ENCODE data around the gene UNC79. TPM values are rescaled to one million over a fixed set of nuclear protein-coding genes. Genes with fewer than 3 reads are reported as not detected.

UNC79 gene
- total RNA-seq, 1 experiment from 2014 or later = not detected

- no TSS peak for BruUV-seq (replicated peaks)
- intact Hi-C loops (cut with micrococcal nuclease) = no loop called here
- H3K4me3 ChIP-seq (ENCODE audit: low read length) = no peak overlapping the region
- TF ChIP-seq, protein P1, sequence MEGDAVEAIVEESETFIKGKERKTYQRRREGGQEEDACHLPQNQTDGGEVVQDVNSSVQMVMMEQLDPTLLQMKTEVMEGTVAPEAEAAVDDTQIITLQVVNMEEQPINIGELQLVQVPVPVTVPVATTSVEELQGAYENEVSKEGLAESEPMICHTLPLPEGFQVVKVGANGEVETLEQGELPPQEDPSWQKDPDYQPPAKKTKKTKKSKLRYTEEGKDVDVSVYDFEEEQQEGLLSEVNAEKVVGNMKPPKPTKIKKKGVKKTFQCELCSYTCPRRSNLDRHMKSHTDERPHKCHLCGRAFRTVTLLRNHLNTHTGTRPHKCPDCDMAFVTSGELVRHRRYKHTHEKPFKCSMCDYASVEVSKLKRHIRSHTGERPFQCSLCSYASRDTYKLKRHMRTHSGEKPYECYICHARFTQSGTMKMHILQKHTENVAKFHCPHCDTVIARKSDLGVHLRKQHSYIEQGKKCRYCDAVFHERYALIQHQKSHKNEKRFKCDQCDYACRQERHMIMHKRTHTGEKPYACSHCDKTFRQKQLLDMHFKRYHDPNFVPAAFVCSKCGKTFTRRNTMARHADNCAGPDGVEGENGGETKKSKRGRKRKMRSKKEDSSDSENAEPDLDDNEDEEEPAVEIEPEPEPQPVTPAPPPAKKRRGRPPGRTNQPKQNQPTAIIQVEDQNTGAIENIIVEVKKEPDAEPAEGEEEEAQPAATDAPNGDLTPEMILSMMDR (conservative IDR thresholded peaks at IDR 0.05; ENCODE audit: low read depth, low read length) = no peak
- TF ChIP-seq EZH2 (IDR thresholded peaks at IDR 0.05; ENCODE audit: low read length, unreplicated experiment) = no peak
- TF ChIP-seq EZH2phosphoT487 (IDR thresholded peaks at IDR 0.05; ENCODE audit: borderline replicate concordance, low read length) = no peak
- no peak for DNase-seq
- no peak overlapping the region for H3K27ac ChIP-seq (ENCODE audit: low read length)
- H3K79me2 ChIP-seq (ENCODE audit: low read length) = no peaks in the 10 kb centered on the region
- no peaks in the 10 kb centered on the region for H4K20me1 ChIP-seq (ENCODE audit: low read length)
- H3K9ac ChIP-seq (ENCODE audit: low read length) = no peak overlapping the region
- ChIA-PET CTCF (no interaction called here), POLR2A (ENCODE audit: unreplicated experiment) (no interaction called here)
- peaks cover 6% of the 10 kb centered on the region; the same call in 1 of the 2 replicates for H3K9me3 ChIP-seq (ENCODE audit: low read length)
- no peaks in the 10 kb centered on the region for H3K9me2 ChIP-seq (replicated peaks; ENCODE audit: low read length)
- no peaks in the 10 kb centered on the region for H3F3A ChIP-seq (ENCODE audit: low read length, unreplicated experiment)
- H3K4me1 ChIP-seq (ENCODE audit: insufficient read depth, low read length) = no peaks in the 10 kb centered on the region
- peaks cover 25% of the 10 kb centered on the region for H3K27me3 ChIP-seq (ENCODE audit: low read length)
- no peak for ATAC-seq
- H3K36me3 ChIP-seq (ENCODE audit: low read depth, low read length) = no peaks in the 10 kb centered on the region
- H3K4me2 ChIP-seq (ENCODE audit: low read length) = no peak overlapping the region
- H2AFZ ChIP-seq (ENCODE audit: low read length) = no peak overlapping the region
Measured at GRCh38 chr14:93426750-93427149, 4.0 kb upstream of the UNC79 start.

- BruUV-seq (replicated peaks) = no TSS peak
- H2AFZ ChIP-seq (ENCODE audit: low read length) = no peak overlapping the region
- H3K36me3 ChIP-seq (ENCODE audit: low read depth, low read length) = no peaks in the 10 kb centered on the region
- DNase-seq (no peak), ATAC-seq (no peak)
- H3K4me3 ChIP-seq (ENCODE audit: low read length) = no peak overlapping the region
- H3K27ac ChIP-seq (ENCODE audit: low read length) = no peak overlapping the region
- intact Hi-C loops (cut with micrococcal nuclease) = no loop called here
- H3K4me1 ChIP-seq (ENCODE audit: insufficient read depth, low read length) = no peaks in the 10 kb centered on the region
- H3K9ac ChIP-seq (ENCODE audit: low read length) = no peak overlapping the region
- H3K27me3 ChIP-seq (ENCODE audit: low read length) = peaks cover 55% of the 10 kb centered on the region
- H3K9me2 ChIP-seq (replicated peaks; ENCODE audit: low read length) = no peaks in the 10 kb centered on the region
- no peaks in the 10 kb centered on the region for H3K79me2 ChIP-seq (ENCODE audit: low read length)
- TF ChIP-seq EZH2 (IDR thresholded peaks at IDR 0.05; ENCODE audit: low read length, unreplicated experiment) (no peak), EZH2phosphoT487 (IDR thresholded peaks at IDR 0.05; ENCODE audit: borderline replicate concordance, low read length) (no peak)
- TF ChIP-seq, protein P1 (conservative IDR thresholded peaks at IDR 0.05; ENCODE audit: low read depth, low read length) = no peak
- CTCF ChIA-PET = no interaction called here
- POLR2A ChIA-PET (ENCODE audit: unreplicated experiment) = no interaction called here
- no peak overlapping the region for H3K4me2 ChIP-seq (ENCODE audit: low read length)
- H3F3A ChIP-seq (ENCODE audit: low read length, unreplicated experiment) = no peaks in the 10 kb centered on the region
- H4K20me1 ChIP-seq (ENCODE audit: low read length) = no peaks in the 10 kb centered on the region
- peaks cover 6% of the 10 kb centered on the region; the same call in 1 of the 2 replicates for H3K9me3 ChIP-seq (ENCODE audit: low read length)
Measured at GRCh38 chr14:93431036-93431670, 414 bp downstream of the UNC79 start.

DNA sequence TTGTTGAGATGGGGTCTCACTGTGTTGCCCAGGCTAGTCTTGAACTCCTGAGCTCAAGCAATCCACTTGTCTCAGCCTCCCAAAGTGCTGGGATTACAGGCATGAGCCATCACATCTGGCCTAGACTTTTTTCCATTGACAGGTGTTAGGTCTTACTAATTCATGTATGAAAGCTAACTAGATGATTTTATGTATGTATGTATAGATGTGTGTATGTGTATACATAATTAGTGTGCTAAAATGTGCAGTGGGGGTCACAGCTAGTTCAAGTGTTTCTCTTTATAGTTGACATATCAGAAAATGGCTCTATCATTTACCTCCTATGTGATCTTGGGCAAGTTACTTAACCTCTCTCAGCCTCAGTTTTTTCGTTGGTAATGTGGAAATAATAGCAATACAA lies 23.5 kb downstream of the UNC79 start:
- DNase-seq = no peak
- POLR2A ChIA-PET (ENCODE audit: unreplicated experiment) = no interaction called here
- Histone ChIP-seq H3K9ac (ENCODE audit: low read length) (no peak overlapping the region), H3F3A (ENCODE audit: low read length, unreplicated experiment) (no peaks in the 10 kb centered on the region), H4K20me1 (ENCODE audit: low read length) (no peaks in the 10 kb centered on the region), H3K36me3 (ENCODE audit: low read depth, low read length) (no peaks in the 10 kb centered on the region), H3K4me3 (ENCODE audit: low read length) (no peak overlapping the region), H3K9me3 (ENCODE audit: low read length) (no peaks in the 10 kb centered on the region), H3K27ac (ENCODE audit: low read length) (no peak overlapping the region), H3K9me2 (replicated peaks; ENCODE audit: low read length) (no peaks in the 10 kb centered on the region), H3K4me1 (ENCODE audit: insufficient read depth, low read length) (no peaks in the 10 kb centered on the region), H3K4me2 (ENCODE audit: low read length) (no peak overlapping the region), H3K79me2 (ENCODE audit: low read length) (no peaks in the 10 kb centered on the region), H3K27me3 (ENCODE audit: low read length) (peaks cover 59% of the 10 kb centered on the region), H2AFZ (ENCODE audit: low read length) (no peak overlapping the region)
- BruUV-seq (replicated peaks) = no TSS peak
- CTCF ChIA-PET = no interaction called here
- intact Hi-C loops (cut with micrococcal nuclease) = no loop called here
- no peak for ATAC-seq
- TF ChIP-seq, protein P1 (conservative IDR thresholded peaks at IDR 0.05; ENCODE audit: low read depth, low read length) = no peak
- no peak for TF ChIP-seq EZH2 (IDR thresholded peaks at IDR 0.05; ENCODE audit: low read length, unreplicated experiment)
- TF ChIP-seq EZH2phosphoT487 (IDR thresholded peaks at IDR 0.05; ENCODE audit: borderline replicate concordance, low read length) = no peak

Data from PC-3 (cell line).